ENCODE measurements around the gene MXI1.

Gene MXI1

GRCh38 chr10:110229155-110229554 lies 21.8 kb downstream of the MXI1 start:
- ChIA-PET CTCF (interaction anchor here (0.8 to 1.4 kb wide), 6 partner anchors 13 to 336 kb away, joined by 3 to 6 read pairs (median 4); no protein-coding TSS in a partner anchor), POLR2A (no interaction called here)
- TF ChIP-seq CTCF (IDR thresholded peaks at IDR 0.05; ENCODE audit: control extremely low read depth, extremely low read depth, low read depth, missing control alignments): no peak
- no peak for DNase-seq (ENCODE audit: extremely low spot score)

- POLR2A ChIA-PET: interaction anchor here (0.6 kb wide), 1 partner anchor 49 kb away, joined by 3 read pairs; no protein-coding TSS in a partner anchor
- CTCF ChIA-PET: interaction anchor here (1.5 kb wide), 1 partner anchor 38 kb away, joined by 4 read pairs; no protein-coding TSS in a partner anchor
- no peak for DNase-seq (ENCODE audit: extremely low spot score)
- TF ChIP-seq CTCF (IDR thresholded peaks at IDR 0.05; ENCODE audit: control extremely low read depth, extremely low read depth, low read depth, missing control alignments): no peak
Measured at GRCh38 chr10:110233846-110234245, 26.4 kb downstream of the MXI1 start.

GRCh38 chr10:110237894-110238480 lies 30.6 kb downstream of the MXI1 start:
- ChIA-PET POLR2A (no interaction called here), CTCF (interaction anchor here (1.1 kb wide), 1 partner anchor 14 kb away, joined by 3 read pairs; no protein-coding TSS in a partner anchor)
- DNase-seq (ENCODE audit: extremely low spot score): no peak
- TF ChIP-seq CTCF (IDR thresholded peaks at IDR 0.05; ENCODE audit: control extremely low read depth, extremely low read depth, low read depth, missing control alignments): no peak

GRCh38 chr10:110239892-110240291 lies 32.5 kb downstream of the MXI1 start:
- ChIA-PET CTCF (interaction anchor here (1.2 kb wide), 1 partner anchor 39 kb away, joined by 3 read pairs; no protein-coding TSS in a partner anchor), POLR2A (no interaction called here)
- no peak for TF ChIP-seq CTCF (IDR thresholded peaks at IDR 0.05; ENCODE audit: control extremely low read depth, extremely low read depth, low read depth, missing control alignments)
- DNase-seq (ENCODE audit: extremely low spot score): no peak

- no peak for DNase-seq (ENCODE audit: extremely low spot score)
- CTCF ChIA-PET: interaction anchor here (1.1 to 1.8 kb wide), 4 partner anchors 19 to 38 kb away, joined by 3 read pairs; no protein-coding TSS in a partner anchor
- no peak for TF ChIP-seq CTCF (IDR thresholded peaks at IDR 0.05; ENCODE audit: control extremely low read depth, extremely low read depth, low read depth, missing control alignments)
- POLR2A ChIA-PET: no interaction called here
Measured at GRCh38 chr10:110241407-110241806, 34.0 kb downstream of the MXI1 start.

- ChIA-PET POLR2A (no interaction called here), CTCF (interaction anchor here (1.1 to 1.8 kb wide), 2 partner anchors 20 to 37 kb away, joined by 3 read pairs; no protein-coding TSS in a partner anchor)
- no peak for TF ChIP-seq CTCF (IDR thresholded peaks at IDR 0.05; ENCODE audit: control extremely low read depth, extremely low read depth, low read depth, missing control alignments)
- no peak for DNase-seq (ENCODE audit: extremely low spot score)
Measured at GRCh38 chr10:110241841-110242240, 34.4 kb downstream of the MXI1 start.

Data from GM10248 (cell line).